CD4-positive, alpha-beta T cell treated with Interleukin-17A for 4 hours (primary cell): ENCODE data around the gene WDR89.
"Not testable (repeated sequence)": the region's sequence is repeated elsewhere in the genome, so short reads cannot be mapped to it uniquely, and the experiment has no call there.

Experiments
- DNase-seq: peaks from one replicate; pipeline ENCODE4 v3.0.0-alpha.2; 2020; ENCODE audit warnings: mixed read lengths

Gene WDR89, protein sequence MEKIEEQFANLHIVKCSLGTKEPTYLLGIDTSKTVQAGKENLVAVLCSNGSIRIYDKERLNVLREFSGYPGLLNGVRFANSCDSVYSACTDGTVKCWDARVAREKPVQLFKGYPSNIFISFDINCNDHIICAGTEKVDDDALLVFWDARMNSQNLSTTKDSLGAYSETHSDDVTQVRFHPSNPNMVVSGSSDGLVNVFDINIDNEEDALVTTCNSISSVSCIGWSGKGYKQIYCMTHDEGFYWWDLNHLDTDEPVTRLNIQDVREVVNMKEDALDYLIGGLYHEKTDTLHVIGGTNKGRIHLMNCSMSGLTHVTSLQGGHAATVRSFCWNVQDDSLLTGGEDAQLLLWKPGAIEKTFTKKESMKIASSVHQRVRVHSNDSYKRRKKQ

DNA sequence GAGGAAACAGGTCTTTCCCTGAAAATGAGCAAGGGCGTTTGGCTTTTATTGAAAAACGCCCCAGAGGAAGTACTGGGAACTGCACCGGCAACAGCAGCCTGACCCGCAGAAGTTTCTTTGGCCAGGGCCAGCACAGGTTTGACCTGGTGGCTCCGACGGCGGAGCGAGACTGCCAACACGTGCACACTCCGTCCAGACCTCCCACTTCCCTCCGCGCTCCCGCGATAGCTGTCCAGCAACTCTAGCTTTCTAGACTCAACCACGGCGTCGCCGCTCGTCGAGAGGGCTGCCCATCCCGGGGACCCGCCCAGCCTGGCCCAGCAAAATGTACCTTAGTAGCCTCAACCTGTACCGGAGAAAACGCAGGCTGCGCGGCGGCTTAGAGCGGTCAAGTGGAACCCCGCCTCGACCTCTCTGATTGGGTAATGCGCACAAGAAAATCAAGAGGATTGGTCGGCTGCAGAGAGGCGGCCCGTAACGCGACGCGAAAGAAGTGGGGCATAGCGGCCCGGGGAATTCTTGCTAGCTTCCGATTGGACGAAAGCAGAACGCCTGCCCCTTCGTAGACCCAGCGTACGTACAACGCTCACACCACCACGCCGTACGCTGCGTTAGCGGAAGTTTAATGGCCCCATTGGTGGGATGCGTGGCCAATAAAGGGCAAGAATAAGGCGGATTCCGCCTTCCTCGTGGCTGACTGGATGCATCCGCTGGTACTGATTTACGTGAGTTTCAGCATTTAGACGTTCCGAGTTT is at the start of gene WDR89:
Gene WDR89, minus strand, starts transcription at position 399 of the 756 bp plus-strand sequence. CDS start 41,929 bp downstream, outside the sequence.
- peak; percentile 95 for DNase-seq

DNA sequence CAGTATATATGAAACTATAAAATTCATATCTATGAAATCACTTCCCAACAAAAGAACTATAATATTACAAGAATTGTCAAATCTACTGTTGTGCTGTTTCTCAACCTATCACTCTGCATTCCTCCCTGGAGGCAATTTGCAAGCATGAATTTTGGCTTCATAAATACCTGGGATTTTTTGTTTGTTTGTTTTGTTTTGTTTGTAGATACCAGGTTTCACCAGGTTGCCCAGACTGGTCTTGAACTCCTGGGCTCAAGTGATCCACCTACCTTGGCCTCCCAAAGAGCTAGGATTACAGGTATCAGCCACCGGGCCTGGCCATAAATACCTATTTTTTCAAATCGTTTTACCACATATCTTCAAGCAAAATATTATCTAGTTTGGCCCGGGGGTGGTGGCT is 47.5 kb upstream of the WDR89 start:
- DNase-seq = no peak

DNA sequence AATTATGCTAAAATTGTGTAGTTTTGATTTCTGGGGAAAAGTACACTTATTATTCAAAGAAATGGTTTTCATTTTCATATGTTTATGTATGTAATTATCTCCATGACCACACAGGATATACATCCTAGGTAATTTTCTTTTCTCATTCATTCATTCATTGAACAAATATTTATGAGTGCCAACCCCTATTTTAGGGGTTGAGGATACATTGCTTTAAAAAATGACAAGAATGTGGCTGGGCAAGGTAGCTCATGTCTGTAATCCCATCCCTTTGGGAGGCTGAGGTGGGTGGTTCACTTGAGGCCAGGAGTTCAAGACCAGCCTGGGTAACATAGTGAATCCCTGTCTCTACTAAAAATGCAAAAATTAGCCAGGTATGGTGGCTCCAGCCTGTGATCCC is 45.3 kb upstream of the WDR89 start:
- DNase-seq = no peak

DNA sequence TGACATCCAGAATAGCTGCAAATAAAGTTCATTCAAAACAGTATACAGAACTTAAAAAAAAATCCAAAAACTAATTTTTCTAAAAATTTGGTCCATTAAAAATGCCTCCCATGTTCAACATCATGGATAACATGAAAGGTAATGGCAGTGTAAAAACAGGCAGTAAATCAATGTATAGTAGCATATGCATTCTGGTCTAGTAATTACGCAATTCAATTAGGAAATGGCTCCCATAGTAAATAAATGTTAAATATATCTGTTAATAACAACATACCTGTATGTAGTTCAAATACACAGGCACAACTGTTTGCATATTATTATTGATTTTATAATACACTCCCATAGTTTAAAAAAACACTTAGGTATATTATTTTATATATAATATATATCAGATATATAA is 43.7 kb upstream of the WDR89 start:
- DNase-seq = no peak

DNA sequence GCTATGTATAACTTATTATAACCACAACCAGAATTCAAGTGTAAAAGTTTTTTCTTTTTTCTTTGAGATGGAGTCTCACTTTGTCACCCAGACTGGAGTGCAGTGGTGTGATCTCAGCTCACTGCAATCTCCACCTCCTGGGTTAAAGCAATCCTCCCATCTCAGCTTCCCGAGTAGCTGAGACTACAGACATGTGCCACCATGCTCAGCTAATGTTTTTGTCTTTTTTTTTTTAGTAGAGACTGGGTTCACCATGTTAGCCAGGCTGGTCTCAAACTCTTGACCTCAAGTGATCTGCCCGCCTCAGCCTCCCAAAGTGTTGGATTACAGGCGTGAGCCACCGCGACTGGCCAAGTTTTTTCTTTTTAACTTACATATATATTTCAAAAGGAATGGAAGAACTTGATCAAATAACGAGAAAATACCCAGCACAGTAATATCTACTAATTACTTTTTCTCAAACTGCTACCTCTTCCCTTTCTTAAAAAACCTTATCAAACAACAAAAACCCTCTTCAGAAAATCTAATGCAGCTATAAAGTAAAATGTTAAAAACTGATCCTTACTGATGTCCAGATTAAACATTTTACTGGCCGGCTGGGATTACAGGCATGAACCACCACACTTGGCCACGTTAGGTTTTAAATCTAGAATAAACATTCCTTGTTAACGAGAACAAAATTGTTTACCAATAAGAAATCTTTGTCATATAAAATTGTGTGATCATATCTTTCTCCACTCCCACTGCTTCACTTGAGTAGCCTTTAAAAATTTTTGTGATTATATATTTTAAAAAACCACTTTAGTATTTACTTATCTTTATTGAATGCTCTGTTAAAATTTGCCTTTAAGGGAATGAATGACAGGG is 41.3 kb upstream of the WDR89 start:
- DNase-seq = no peak

DNA sequence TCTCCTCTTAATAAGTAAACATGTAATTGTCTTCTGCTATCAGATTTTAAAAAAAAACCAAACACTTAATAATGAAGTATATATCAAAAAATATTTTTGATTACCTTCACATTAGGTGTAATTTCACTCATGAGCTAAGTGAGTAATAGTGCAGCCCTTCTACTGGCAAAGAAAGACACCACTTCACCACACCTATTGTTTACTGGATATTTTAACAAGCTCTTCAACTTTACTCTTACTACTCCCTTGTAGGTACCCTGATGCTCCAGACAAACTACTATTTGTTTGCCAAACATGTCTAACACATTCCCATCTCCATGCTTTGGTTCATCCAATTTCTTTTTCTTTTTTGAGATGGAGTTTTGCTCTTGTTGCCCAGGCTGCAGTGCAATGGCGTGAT is 36.9 kb upstream of the WDR89 start:
- no peak for DNase-seq

DNA sequence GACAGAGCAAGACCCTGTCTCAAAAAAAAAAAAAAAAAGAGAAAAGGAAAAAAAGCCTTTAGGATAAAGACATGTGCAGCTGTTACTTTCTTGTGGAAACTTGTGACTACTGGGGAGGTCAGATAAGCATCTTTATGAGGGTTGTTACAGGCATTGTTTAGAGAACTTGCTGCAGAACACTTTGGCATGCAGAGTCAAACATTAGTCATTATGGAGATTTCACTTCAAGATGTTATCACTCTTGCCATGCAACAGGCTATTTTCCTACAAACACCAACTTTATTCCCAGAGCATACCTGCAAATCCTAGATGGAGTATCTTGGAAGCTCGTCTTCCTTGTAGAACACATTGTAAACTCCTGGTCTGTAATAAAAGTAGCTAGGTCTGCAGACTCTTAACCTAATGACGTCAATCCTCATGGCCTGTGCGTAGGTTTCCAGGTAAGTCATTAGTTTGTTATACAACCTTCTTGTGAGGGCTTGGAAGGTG is 36.3 kb upstream of the WDR89 start:
- no peak for DNase-seq

DNA sequence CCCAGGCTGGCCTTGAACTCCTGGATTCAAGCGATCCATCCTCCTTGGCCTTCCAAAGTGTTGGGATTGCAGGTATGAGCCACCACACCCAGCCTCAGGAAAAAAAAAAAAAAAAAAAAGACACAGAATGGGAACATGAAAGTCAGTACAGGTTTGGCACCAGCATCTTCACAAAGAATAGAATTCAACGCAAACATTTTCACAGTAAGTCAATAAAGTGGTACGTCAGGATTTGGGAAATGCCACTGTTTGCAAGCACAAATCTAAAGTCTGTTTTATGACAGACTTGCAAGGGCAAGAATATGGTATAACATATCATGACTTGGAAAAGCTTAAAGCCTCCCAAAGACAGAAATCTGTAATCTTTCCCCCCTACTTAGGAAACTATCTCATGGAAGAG is 34.9 kb upstream of the WDR89 start:
- no peak for DNase-seq

DNA sequence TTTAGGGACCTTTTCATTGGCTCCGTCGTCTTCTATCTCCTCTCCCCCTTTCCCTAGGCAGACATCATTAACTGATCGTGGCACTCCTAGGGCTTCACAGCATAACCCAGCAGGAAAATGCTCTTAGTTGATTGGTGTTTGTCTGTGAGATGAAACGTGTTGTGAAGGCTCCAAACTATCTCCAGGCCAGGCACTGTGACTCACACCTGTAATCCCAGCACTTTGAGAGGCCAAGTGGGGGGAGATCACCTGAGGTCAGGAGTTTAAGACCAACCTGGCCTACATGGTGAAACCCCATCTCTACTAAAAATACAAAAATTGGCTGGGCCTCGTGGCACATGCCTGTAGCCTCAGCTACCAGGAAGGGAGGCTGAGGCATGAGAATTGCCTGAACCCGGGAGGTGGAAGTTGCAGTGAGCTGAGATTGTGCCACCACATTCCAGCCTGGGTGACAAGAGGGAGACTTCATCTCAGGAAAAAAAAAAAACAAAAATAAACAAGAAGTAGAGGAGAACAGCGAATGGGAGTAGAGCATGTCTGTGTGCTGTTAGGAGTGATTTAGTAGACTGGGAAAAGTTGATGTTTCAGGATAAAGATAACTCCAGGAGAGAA is 32.3 kb upstream of the WDR89 start:
- DNase-seq = no peak

DNA sequence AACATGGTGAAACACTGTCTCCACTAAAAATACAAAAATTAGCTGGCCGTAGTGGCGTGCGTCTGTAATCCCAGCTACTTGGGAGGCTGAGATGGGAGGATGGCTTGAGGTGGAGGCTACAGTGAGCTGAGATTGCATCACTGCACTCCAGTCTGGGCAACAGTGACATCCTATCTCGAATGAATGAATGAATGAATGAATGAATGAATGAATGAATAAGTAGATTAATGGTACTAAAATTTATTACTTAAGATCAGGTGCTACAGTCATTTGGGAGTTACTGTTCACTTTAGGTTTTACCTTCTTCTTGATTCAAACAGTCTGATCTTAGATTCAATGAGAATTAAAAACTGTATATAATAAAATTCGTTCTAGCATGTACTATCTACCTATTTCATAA is 31.6 kb upstream of the WDR89 start:
- no peak for DNase-seq

DNA sequence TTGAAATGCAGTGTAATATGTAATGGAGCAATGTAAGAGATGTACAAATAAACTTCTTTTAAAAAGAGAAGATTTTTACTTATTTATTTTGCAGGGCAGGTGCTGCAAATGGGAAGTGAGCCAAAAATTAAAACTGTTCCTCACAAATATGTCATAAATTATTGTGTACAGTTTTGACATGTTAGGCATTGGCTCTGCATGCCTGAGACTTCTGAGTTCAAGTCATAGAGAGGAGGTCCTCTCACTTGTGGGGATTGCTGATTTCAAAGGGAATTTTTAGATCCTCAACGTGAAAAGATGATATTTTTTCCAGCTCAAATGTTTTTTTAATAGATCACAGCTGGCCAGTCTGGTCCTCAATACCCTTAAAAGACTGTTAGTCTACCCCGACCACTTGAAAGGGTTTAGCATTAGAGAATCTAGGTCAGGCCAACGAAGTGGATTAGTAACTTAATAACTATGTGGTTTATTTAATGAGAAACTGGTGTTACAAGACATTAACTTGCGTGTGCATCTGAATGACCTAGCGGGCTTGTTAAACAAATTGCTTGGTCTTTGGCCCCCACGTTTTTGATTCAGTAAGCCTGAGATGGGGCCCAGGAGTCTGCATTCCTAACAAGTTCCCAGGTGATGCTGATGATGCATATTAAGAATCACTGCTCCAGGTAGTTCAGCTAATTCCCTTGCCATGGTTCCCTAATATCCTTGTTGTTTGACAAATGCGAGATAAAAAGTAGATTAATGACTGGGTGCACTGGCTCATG is 30.9 kb upstream of the WDR89 start:
- no peak for DNase-seq

DNA sequence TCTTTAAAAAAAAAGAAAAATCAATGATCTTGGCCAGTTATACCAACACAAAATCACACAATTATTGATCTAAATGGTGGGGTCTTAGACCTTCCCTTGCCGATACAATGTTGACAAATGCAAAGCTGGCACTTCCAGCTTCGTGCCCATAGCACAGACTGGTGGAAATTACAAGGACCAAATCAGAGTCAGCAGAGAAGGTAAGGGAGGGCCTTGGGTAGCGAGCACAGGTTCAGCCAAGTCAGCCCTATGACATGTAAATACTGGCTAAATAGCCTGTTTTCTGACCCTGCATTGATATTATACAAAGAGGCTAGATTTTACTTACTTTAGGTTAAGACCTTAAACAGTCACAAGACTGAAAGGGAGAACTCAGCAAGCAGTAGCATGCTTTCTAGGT is 30.3 kb upstream of the WDR89 start:
- no peak for DNase-seq

DNA sequence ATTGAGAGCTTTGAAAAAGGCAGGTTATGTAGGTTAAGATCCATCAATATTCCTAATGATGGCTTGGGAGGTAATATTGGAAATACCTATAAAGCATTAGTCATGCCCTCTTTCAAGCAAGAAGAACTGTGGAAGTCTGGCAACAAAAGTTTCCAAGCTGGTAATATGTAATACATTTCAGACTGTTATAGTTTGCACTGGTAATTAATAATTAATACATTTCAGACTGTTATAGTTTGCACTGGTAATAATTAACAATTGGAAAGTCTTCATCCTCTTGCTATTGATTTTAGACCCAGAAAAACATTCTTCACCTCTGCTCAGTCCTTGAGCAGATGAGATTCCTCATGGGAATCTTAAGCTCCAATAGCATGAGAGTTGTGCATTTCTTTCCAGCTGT is 29.0 kb upstream of the WDR89 start:
- DNase-seq = no peak

DNA sequence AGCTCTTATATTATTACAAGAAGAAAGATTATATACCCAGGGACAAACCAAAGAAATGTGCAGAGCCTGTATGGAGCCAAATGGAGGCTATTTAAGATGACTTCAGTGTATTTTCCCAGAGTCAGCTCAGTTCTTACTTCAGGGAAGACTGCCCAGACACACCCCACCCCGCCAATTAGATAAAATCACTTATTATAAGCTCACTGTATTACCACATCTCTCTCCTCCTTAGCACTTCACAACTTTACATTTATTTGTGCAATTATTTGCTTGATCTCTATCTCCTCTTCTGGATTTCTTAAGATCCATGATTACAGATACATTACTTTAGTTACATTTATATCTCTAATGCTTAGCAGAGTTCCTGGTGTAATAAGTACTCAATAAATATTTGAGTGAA is 24.7 kb upstream of the WDR89 start:
- no peak for DNase-seq

DNA sequence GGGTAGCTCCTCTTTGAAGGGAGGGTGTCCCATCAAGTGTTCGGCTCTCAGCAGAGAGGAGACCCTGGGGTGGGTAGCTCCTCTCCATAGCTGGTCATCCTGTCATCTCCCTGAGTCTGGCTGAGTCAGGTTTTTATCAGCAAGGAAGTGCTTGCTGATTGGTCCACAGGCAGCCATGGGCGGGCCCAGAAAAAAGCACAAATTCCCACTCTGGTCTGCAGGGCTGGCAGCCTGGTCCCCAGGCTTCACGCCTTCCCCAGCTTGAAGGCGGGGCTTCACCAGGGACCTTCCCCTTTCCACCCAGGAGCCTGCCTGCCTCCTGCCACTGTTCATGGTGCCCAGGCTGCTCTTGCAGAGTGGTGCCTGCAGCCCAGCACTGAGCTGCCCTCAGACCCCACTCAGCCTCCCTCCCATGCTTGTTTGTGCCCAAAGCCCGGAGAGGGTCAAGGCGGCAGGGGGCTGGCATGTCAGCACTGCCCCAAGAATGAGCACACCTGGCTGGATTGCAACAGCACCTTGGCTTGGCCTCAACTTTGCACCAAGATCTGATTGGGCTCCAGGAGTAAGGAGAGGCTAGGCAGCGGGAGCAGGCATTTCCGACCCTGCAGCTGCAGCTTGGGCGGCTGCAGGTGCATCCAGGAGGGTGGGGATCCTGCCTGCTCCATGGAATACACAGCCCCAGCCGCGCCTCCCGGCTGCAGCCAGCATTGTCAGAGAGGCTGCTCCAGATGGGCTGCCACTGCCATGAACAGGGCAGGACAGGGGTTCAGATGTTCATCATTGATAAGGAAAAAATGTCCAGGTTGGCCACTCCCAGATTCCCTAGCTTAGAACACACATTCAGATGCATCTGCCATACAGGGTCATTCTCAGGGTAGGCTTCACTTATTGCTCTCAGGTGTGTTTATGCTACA is 22.0 kb upstream of the WDR89 start:
- DNase-seq = no peak

DNA sequence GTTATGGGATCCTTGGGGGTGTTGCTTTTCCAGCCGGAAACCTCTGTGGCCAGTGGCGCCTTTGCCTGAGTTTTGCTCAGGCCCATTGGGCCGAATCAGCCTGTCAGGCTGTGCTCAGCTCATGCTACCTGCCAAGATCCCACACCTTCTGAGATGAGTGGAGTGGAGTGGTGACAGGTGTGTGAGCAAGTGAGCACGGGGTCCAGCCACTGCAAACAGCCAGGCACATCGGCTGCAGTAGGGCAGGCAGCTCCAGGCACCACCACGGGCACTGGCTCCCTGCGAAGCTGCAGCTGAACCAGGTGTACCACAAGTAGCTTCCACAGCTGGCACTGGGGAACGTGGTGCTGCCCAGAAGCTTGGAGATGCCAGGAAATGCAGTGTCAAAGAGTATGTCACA is 21.1 kb upstream of the WDR89 start:
- DNase-seq = no peak

DNA sequence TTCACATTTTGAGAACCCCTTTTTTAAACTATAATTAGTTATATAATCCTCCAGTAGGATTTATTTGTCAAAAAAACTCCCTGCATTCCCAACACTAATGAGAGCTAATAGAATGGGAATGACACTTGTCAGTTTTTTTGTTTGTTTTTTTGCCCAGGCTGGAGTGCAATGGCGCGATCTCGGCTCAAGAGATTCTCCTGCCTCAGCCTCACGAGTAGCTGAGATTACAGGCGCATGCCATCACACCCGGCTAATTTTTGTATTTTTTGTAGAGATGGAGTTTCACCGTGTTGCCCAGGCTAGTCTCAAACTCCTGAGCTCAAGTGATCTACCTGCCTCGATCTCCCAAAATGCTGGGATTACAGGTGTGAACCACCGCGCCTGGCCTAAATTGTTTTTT is 20.2 kb upstream of the WDR89 start:
- DNase-seq = not testable (repeated sequence)

DNA sequence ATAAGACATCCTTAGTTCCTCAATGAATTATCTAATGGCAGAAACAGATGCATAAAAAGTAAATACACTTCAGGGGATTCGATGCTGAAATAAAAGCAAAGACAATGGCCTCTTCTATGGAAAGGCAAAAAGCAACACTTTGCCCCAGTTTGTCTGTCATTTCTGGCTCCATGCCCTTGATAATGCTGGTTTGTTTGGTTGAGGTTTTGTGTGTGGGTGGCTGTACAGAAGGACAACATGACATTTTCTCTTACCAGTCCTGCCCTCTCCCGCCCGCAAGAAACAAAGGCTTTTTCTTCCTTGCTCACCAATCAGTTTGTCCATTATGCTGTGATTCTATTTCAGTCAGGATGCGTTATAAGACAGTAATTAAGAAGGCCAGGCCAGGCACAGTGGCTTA is 18.1 kb upstream of the WDR89 start:
- DNase-seq = no peak

DNA sequence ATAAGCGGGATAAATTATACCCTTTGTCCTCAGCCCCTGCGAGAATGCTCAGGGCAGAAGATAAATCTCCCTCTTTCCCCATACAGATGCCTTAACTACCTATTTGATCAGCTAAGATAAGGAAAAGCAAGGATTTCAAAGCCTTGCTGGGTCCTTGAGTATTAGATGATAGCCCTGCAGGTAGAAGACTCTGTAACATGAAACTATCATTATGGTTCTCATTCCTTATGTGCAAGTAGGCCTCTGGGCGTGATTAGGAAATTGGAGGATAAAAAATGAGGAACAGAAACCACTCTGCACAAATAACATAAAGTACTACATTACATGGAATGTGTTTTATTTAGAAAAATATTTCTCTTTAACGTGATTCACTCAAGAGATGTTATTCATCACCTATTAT is 14.5 kb upstream of the WDR89 start:
- DNase-seq = no peak

DNA sequence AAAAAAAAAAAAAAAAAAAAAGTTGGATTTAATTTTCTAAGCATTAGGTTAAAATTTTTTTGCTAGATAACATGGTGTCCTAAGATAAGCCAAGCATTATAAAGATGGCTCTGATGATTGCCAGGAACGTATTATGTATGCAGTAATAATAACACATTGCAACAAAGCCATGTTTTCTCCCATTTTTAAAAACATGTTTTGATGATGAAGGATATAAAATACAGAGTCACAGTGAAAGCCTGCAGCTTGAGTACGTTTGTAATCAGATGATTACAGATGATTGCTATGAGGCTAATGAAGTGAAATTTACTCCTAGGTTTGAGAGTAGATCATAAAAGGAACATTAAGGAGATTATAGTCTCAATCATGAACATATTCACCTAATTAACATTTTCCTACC is 13.3 kb upstream of the WDR89 start:
- DNase-seq = no peak

DNA sequence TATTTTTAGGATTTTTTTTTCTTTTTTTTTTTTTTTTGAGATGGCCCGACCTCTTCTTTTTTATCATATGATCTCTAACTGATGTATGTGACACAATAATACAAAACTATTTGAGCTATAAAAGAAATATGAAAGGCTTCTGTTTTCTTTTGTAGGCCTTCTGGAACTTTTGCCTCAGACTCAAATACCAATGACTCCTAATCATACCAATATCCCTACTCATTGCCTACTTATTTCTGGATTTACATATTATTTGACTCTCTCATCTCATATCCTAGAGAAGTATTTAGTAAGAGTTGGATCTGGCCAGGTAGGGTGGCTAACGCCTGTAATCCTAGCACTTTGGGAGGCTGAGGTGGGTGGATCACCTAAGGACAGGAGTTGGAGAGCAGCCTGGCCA is 12.7 kb upstream of the WDR89 start:
- DNase-seq = no peak
